ENCODE data around the gene CAST.
A peak's percentile ranks its signal among the peaks of the same experiment; 100 is the strongest.

CAST gene

GRCh38 chr5:96648593-96648992 lies 13.6 kb upstream of the CAST start:
- DNase-seq = no peak

DNA sequence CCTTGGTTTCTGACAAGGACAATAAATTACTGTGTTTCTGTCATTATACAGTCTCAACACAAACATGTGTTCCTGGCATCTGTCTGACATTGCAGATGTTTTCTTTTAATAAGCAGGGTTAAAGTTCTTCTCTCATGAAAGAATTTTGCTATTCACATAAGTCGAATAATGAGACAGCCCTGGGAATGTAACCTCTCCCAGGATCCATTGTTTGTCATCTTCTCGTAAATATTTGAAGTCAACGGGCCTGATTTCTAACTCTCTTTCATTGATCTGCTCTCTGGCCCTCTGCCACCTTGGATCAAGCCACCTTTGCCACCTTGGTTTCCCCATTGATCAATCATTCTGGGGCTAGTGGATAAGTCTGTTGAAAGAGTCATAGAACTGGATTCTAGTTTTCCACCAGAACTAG lies 12.9 kb upstream of the CAST start:
- no peak for DNase-seq

- no peak for DNase-seq
Measured at GRCh38 chr5:96649681-96650540, 12.3 kb upstream of the CAST start.

DNA sequence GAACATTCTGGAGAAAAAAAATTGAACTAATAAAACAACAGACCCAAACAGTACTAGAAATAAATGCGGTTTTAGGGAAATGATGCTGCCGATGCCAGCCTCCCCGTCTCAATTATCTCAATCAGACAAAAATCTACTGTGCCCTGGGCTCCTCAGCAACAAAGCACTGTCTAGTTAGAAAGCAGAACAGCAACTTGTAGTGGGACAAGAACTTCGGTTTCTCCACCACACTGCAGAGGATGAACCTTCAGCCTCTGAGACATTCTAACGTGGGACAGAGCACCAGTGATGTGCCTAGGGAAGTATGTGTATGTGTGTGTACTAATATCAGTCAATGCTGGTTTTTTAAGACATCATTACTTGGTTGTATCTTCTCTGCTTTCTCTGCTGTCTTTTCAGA lies 11.1 kb upstream of the CAST start:
- DNase-seq = no peak

GRCh38 chr5:96651948-96652753 lies 10.0 kb upstream of the CAST start:
- DNase-seq = no peak

- no peak for DNase-seq
Measured at GRCh38 chr5:96652769-96653454, 9.3 kb upstream of the CAST start.

- DNase-seq = no peak
Measured at GRCh38 chr5:96654209-96654608, 8.0 kb upstream of the CAST start.

- no peak for DNase-seq
Measured at GRCh38 chr5:96655085-96655484, 7.1 kb upstream of the CAST start.

DNA sequence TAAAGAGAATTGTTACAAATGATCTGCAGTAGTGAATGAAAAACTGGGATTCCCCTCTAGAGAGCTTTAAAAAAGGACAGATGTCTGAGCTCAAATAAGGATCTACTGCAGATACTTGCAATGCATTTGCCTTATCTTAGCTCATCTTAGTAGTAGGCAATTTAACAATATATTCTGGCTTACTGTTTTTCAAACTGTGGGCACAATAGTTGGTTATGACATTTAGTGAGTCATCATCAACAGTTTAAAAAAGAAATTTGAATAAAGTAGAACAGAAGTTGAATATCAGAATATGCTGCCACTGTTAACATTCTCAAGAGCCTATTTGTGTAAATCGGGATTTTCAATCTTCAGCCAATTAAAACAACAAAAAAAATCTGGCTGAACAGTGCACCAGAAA lies 6.7 kb upstream of the CAST start:
- DNase-seq = no peak

DNA sequence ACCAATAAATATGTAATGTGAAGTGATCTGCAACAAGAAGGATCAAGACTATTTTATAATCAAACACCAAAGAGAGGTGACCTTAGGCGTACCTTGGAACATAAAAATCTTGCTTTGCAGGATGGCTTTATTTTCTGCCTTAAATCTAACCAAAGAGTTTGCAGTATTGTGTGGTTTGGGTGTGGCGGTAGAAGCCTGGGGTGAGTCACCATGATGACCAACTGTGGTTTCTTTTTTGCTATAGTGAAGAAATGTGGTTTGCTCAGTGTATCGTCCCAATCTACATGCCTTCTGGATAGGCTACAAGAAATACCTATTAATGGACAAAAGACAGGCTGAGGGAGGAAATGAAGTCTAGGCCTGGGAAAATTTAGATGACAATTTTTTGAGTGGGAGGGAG lies 5.1 kb upstream of the CAST start:
- DNase-seq = no peak

- no peak for DNase-seq
Measured at GRCh38 chr5:96658272-96658671, 3.9 kb upstream of the CAST start.

GRCh38 chr5:96659170-96659569 lies 3.0 kb upstream of the CAST start:
- DNase-seq = no peak

- DNase-seq = peak; percentile 6
Measured at GRCh38 chr5:96660971-96661854, 963 bp upstream of the CAST start.

DNA sequence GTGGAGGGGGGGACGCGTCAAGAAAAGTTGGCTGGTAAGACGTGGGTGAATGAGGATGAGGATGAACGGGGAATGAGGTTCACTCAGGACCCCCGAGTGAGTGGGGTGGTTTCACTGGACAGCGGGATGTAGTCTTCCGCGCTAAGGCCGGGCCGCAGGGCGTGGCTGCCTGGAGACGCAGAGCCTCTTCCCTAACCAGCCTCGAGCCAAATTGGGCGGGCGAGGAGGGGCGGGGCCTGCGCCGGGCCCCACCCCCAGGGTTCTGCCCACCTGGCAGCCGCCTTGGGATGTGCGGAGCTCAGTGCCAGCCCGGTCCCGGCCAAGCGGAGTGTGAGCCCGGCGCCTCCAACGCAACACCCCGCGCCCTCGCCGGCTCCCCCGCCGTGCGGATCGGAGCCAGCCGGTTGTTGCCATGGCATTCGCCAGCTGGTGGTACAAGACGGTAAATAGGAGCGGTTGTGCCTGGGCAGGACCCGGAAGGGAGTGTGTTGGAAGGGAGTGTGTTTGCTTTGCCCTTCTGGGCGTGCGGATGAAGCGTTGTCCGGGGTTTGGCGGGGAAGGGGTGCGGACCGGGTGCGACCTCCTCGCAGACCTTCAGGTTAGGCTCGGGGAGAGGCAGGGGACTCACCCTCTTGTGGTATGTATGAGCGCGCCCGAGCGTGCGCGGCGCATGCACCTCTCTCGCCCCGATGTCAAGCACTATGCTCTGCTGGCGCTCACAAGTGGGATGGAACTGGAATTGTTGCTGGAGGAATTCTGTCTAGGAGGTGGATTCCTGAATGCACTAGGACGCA lies 746 bp downstream of the CAST start:
- peak; percentile 70 for DNase-seq

GRCh38 chr5:96663608-96664007 lies 1.4 kb downstream of the CAST start:
- DNase-seq = no peak

GRCh38 chr5:96664669-96665068 lies 2.5 kb downstream of the CAST start:
- DNase-seq = no peak

DNA sequence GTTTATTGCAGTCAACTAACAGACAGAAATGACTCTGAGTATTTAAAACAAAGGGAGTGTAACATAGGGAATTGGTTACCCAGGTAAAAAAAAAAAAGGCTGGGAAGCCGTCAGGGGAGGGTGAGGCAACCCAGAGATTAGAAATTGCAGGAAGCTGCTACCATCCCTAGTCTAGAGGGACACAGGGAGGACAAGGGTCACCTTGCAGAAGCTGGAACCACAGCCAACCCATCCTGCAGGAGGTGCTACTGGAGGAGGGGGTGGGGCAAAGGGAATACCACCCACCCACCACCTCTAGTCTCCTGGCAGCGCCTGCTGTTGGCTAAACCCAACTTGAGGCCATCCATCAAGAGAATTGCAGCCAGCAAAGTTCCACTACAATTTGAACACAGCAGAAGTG lies 6.5 kb downstream of the CAST start:
- no peak for DNase-seq

GRCh38 chr5:96669909-96670308 lies 7.7 kb downstream of the CAST start:
- no peak for DNase-seq

DNA sequence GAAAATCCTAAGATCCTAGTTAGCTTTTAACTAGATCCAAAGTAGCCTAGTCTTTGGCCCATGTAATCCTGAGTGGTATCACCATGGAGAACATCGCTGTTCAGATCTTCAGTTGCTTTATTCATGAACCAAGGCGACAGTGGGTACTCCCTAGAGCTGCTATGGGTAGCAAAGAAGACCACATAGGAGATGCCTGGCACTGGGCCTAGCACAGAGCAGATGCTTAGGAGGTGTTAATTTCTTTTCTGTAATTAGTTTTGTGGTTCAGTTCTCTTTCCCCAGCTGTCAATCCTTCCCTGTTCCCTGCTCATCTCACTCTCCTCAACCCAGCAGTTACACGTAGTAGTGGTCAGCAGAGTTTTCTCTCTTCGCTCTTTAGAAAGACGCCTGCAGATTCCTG lies 9.3 kb downstream of the CAST start:
- DNase-seq = no peak

DNA sequence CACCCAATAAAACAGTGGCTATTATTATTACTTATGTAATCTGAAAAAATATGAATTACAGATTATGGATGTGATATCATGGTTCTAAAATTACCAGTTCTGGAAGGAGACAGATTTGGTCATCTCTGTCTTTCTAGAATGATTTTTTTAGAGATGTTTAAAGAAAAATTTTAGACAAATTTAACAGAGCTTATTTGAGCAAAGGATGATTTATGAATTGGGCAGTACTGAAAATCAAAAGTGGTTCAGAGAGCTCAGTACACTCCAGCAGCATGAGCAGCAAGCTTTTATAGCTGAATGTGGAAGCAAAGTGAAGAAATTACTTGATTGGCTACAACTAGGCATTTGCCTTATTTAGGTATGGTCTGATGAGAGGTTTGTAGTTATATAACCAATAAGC lies 11.0 kb downstream of the CAST start:
- no peak for DNase-seq

DNA sequence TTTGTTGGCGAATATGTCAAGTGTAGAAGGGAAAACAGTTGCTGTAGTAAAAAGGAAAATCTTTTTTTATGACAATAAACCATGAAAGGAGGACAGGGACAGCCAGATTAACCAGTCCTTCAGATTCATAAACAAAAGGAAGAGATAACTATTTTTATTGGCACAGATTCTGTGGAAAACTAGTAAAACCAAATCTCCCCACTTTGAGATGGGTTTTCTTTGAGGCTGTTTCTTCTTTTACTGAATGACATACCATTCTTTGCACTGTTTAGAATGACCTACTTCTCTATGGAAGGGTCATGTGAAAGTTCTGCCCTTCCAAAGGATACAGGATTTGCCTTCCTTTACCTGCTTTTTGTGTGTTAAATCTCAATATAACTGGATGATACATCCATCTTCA lies 13.7 kb downstream of the CAST start:
- DNase-seq = no peak

GRCh38 chr5:96677496-96677895 lies 15.3 kb downstream of the CAST start:
- no peak for DNase-seq
